H1 (cell line): Measurements from ENCODE around the gene RPP14.
"Not testable (repeated sequence)": the region's sequence is repeated elsewhere in the genome, so short reads cannot be mapped to it uniquely, and the experiment has no call there.

Experiments
- BACH1 ChIP-seq: IDR thresholded peaks from 2 replicates; pipeline ENCODE4 v1.6.1; 2012; ENCODE audit warnings: low read length, improper control_type of control experiment
- BRCA1 ChIP-seq: IDR thresholded peaks from 2 replicates; pipeline ENCODE4 v1.6.1; 2012; ENCODE audit warnings: low read depth, low read length, improper control_type of control experiment
- CHD1 ChIP-seq: IDR thresholded peaks from 2 replicates; pipeline ENCODE4 v1.6.1; 2012; ENCODE audit warnings: low read depth, low read length, improper control_type of control experiment
- GABPA ChIP-seq: IDR thresholded peaks from 2 replicates; pipeline ENCODE4 v1.6.1; 2011; ENCODE audit warnings: mild to moderate bottlenecking, low read length, moderate library complexity, borderline replicate concordance; ENCODE audit not compliant: insufficient read depth
- POLR2A ChIP-seq, 2 experiments: IDR thresholded peaks; 1 replicate in 1 of 2; 2 replicates in 1 of 2; pipeline ENCODE4 v1.6.1; 2011; ENCODE audit warnings: low read depth in 2 of 2, low read length in 2 of 2, mild to moderate bottlenecking in 2 of 2; ENCODE audit errors: control extremely low read depth in 1 of 2
- POLR2AphosphoS5 ChIP-seq: IDR thresholded peaks from 2 replicates; pipeline ENCODE4 v1.6.1; 2011; ENCODE audit warnings: low read depth, low read length
- TBP ChIP-seq: IDR thresholded peaks from 2 replicates; pipeline ENCODE4 v1.6.1; 2011; ENCODE audit warnings: low read depth, low read length, improper control_type of control experiment
- TF ChIP-seq, protein P1 (sequence below), 3 experiments: IDR thresholded peaks; 1 replicate in 2 of 3; 2 replicates in 1 of 3; pipeline versions ENCODE4 v1.5.1 to v1.6.1; 2011; ENCODE audit warnings: low read length in 3 of 3, mild to moderate bottlenecking in 3 of 3, inconsistent platforms in 2 of 3, low read depth in 1 of 3, moderate library complexity in 1 of 3; ENCODE audit not compliant: insufficient read depth in 1 of 3; ENCODE audit errors: control extremely low read depth in 1 of 3
- TF ChIP-seq, protein P2 (sequence below): IDR thresholded peaks from 2 replicates; pipeline ENCODE4 v1.6.1; 2011; ENCODE audit warnings: low read depth, mild to moderate bottlenecking, low read length; ENCODE audit not compliant: insufficient read depth

DNA sequence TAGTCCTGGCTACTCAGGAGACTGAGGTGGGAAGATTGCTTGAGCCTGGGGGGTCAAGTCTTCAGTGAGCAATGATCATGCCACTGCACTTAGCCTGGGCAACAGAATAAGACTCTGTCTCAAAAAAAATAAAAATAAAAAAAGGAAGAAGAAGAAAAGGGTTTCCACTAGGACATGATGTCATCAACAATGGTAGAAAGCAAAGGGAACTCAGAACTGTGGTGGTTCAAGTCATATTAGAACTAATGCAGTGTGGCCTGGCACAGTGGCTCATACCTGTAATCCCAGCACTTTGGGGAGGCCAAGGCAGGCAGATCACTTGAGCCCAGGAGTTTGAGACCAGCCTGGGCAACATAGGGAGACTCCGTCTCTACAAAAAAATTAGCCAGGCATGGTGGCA is 38.5 kb upstream of the RPP14 start:
- not testable (repeated sequence) for TF ChIP-seq POLR2AphosphoS5; BACH1; POLR2A (IDR thresholded peaks at IDR 0.05; ENCODE audit: control extremely low read depth in 1 of 2, low read depth in 2 of 2, low read length in 2 of 2); CHD1; BRCA1; GABPA; TBP
- TF ChIP-seq, protein P1, sequence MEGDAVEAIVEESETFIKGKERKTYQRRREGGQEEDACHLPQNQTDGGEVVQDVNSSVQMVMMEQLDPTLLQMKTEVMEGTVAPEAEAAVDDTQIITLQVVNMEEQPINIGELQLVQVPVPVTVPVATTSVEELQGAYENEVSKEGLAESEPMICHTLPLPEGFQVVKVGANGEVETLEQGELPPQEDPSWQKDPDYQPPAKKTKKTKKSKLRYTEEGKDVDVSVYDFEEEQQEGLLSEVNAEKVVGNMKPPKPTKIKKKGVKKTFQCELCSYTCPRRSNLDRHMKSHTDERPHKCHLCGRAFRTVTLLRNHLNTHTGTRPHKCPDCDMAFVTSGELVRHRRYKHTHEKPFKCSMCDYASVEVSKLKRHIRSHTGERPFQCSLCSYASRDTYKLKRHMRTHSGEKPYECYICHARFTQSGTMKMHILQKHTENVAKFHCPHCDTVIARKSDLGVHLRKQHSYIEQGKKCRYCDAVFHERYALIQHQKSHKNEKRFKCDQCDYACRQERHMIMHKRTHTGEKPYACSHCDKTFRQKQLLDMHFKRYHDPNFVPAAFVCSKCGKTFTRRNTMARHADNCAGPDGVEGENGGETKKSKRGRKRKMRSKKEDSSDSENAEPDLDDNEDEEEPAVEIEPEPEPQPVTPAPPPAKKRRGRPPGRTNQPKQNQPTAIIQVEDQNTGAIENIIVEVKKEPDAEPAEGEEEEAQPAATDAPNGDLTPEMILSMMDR (IDR thresholded peaks at IDR 0.05; ENCODE audit: control extremely low read depth in 1 of 3, insufficient read depth in 1 of 3, low read depth in 1 of 3, low read length in 3 of 3): not testable (repeated sequence)
- TF ChIP-seq, protein P2, sequence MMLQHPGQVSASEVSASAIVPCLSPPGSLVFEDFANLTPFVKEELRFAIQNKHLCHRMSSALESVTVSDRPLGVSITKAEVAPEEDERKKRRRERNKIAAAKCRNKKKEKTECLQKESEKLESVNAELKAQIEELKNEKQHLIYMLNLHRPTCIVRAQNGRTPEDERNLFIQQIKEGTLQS: not testable (repeated sequence)
